SK-N-SH (cell line): Measurements from ENCODE around the gene CRHBP.

Experiments used
- CTCF ChIP-seq: fragments of 200-600 bp; sonication (generic); IDR thresholded peaks from 2 replicates; pipeline ENCODE4 v1.6.1; 2017; ENCODE audit warnings: antibody characterized with exemption, mild to moderate bottlenecking, moderate library complexity
- EP300 ChIP-seq, 2 experiments: IDR thresholded peaks; 2 replicates each; pipeline versions ENCODE4 v1.4.0 to v1.6.1; 2012; ENCODE audit warnings: borderline replicate concordance in 1 of 2, low read depth in 1 of 2, low read length in 1 of 2
- EZH2phosphoT487 ChIP-seq: fragments of 200-600 bp; sonication (generic); IDR thresholded peaks from 2 replicates; pipeline ENCODE4 v1.6.1; 2017; ENCODE audit warnings: low read depth, mixed run types, mild to moderate bottlenecking, antibody characterized with exemption, moderate library complexity, borderline replicate concordance
- GABPA ChIP-seq: IDR thresholded peaks from 2 replicates; pipeline ENCODE4 v1.4.0; 2012; ENCODE audit warnings: low read depth, mild to moderate bottlenecking
- POLR2AphosphoS5 ChIP-seq: IDR thresholded peaks from 2 replicates; pipeline ENCODE4 v1.6.1; 2012; ENCODE audit warnings: low read depth, low read length
- REST ChIP-seq: IDR thresholded peaks from 2 replicates; pipeline ENCODE4 v1.6.1; 2012; ENCODE audit warnings: mild to moderate bottlenecking, low read depth, low read length, moderate library complexity
- RFX5 ChIP-seq: IDR thresholded peaks from 2 replicates; pipeline ENCODE4 v1.6.1; 2012; ENCODE audit warnings: mild to moderate bottlenecking, improper control_type of control experiment, low read length
- TCF12 ChIP-seq: IDR thresholded peaks from 2 replicates; pipeline ENCODE4 v1.4.0; 2012

- TF ChIP-seq POLR2AphosphoS5 (no peak), TCF12 (no peak), REST (no peak), CTCF (no peak), EP300 (IDR thresholded peaks at IDR 0.05; ENCODE audit: borderline replicate concordance in 1 of 2, low read depth in 1 of 2, low read length in 1 of 2) (no peak), RFX5 (no peak), GABPA (no peak), EZH2phosphoT487 (no peak)
Measured at GRCh38 chr5:76930083-76930482, 22.8 kb upstream of the CRHBP start.
